ENCODE results near the gene SLC9A3.
A peak's percentile ranks its signal among the peaks of the same experiment; 100 is the strongest.

Gene SLC9A3

DNA sequence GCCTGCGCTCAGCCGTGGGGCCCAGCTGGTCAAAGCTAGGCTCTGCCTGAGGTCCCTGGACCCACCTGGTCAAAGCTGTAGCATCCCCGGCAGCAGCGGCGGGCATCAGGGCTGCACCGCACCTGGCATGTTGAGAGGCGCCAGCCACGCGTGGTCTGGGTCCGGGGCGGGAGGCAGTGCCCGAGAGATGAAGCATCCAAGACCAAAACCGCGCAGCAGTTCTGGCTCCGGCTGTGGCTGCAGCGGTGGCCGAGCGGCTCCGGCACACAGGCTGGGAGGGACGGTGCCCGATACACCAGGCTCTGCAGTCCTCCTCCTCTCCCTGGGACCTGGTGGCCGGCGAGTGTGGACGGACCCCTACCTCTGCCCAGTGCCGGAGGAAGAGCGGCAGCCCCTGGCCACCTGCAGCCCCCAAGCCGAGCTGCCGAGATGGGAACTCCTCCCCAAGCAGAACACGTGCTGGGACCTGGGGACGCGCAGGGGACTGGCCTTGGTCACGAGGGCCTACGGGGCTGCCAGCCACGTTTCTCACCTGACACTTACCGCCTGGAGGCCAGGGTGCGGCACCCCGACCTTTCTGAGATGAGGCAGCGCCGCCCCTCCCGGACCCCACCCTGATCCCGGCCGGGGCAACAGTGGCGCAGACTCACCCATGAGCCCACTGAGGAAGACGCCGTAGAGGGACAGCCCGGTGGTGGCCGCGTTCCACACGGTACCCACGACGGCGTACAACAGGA is 33.0 kb downstream of the SLC9A3 start:
- peak overlapping the region; percentile 87 for H3K18ac ChIP-seq (ENCODE audit: low read length)
- H3K4me1 ChIP-seq (ENCODE audit: control insufficient read depth in 2 of 2, insufficient read depth in 1 of 2, low read depth in 1 of 2, low read length in 2 of 2): peaks cover 0 to 2% of the 10 kb centered on the region in 2 donors
- H2AK5ac ChIP-seq (ENCODE audit: low read depth, low read length): peak overlapping the region; percentile 88
- no peak overlapping the region for H4K91ac ChIP-seq (ENCODE audit: low read depth, low read length, poor library complexity)
- H3K14ac ChIP-seq (ENCODE audit: low read length): peak overlapping the region; percentile 71
- H3K27ac ChIP-seq (replicated peaks; ENCODE audit: low read length): no peak overlapping the region
- no peaks in the 10 kb centered on the region for H3K36me3 ChIP-seq (replicated peaks in 1 of 2; ENCODE audit: control insufficient read depth in 2 of 2, insufficient read depth in 2 of 2, low read length in 2 of 2)
- peak overlapping the region; percentile 75 for H2BK5ac ChIP-seq (ENCODE audit: low read length)
- peaks cover 31 to 48% (median 45%) of the 10 kb centered on the region in 3 experiments for H3K27me3 ChIP-seq (ENCODE audit: control insufficient read depth in 3 of 3, insufficient read depth in 3 of 3, low read depth in 1 of 3, low read length in 3 of 3)
- no peak overlapping the region for H3K4ac ChIP-seq (ENCODE audit: low read length)
- H2BK15ac ChIP-seq (ENCODE audit: low read length): peak overlapping the region; percentile 92
- DNase-seq (ENCODE audit: low spot score): no peak
- H3K4me3 ChIP-seq (ENCODE audit: low read length in 2 of 2): no peak overlapping the region
- H3K9ac ChIP-seq (ENCODE audit: low read depth, low read length, poor library complexity): peak overlapping the region; percentile 21
- H3K23ac ChIP-seq (ENCODE audit: low read depth, low read length, poor library complexity): peak overlapping the region; percentile 96
- H2BK12ac ChIP-seq (ENCODE audit: low read length): peak overlapping the region; percentile 84
- peak overlapping the region; percentile 43 for H4K8ac ChIP-seq (ENCODE audit: low read depth, low read length)
- peaks cover 2% of the 10 kb centered on the region for H3K79me1 ChIP-seq (ENCODE audit: low read depth, low read length)
- H2AFZ ChIP-seq (ENCODE audit: low read length): no peak overlapping the region
- no CpG with 5 or more reads among the region's 52 CpGs for WGBS, 2 donors (ENCODE audit: extremely low coverage in 2 of 2, insufficient read length in 2 of 2, insufficient replicate concordance in 1 of 2)
- H3K9me3 ChIP-seq (replicated peaks in 1 of 2; ENCODE audit: control insufficient read depth in 2 of 2, insufficient read depth in 1 of 2, low read depth in 1 of 2, low read length in 2 of 2): no peaks in the 10 kb centered on the region
- no peak overlapping the region for H2BK120ac ChIP-seq (ENCODE audit: low read depth, low read length)
- H3K4me2 ChIP-seq (ENCODE audit: insufficient read depth, low read length, poor library complexity, severe bottlenecking): no peak overlapping the region

DNA sequence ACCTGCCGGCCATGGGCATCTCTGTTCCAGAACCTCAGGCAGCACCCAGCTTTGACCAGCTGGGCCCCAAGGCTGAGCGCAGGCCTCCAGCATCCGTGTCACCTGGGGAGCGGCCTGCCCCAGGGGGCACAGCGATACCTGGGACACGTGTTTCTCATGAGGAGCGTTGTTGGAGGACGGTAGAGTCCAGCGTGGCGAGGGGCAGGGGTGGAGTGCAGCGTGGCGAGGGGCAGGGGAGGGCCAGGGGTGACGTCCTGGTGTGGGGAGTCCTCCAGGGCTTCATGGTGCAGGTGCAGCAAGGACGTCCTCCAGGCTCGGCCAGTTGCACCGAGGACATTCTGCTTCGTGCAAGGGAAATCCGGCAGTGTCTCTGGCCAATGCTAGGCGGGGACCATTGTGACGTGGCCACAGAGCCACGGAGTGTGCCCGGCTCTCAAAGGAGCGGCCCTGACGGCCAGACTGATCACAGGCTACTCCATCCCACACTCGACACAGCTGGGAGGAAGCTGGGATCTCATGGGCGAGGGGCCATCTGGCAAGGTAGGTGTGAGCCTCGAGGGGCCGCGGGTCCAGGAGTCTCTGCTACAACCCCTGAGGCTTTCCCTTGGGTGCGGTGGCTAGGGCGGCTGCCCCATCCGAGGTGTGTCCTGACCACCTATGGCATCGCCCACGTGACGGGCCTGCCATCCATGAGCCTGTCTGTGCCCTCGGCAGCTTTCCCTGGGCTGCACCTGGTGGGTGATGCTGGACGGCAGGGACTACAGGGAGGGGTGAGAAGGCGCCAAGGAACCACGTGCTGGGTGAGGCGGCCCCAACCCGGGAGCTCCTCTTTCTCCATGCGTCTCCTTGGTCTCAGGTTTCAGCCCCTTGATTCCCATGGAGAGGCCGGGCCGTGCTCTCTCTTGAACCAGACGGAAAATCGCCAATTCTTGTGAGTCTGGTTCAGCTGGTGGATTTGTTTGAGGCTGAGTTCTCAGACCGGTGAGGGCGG is 33.8 kb downstream of the SLC9A3 start:
- Histone ChIP-seq H3K14ac (ENCODE audit: low read length) (peak overlapping the region; percentile 2), H3K4me2 (ENCODE audit: insufficient read depth, low read length, poor library complexity, severe bottlenecking) (no peak overlapping the region), H3K4me1 (ENCODE audit: control insufficient read depth in 2 of 2, insufficient read depth in 1 of 2, low read depth in 1 of 2, low read length in 2 of 2) (peaks cover 0 to 2% of the 10 kb centered on the region in 2 donors), H3K36me3 (replicated peaks in 1 of 2; ENCODE audit: control insufficient read depth in 2 of 2, insufficient read depth in 2 of 2, low read length in 2 of 2) (no peaks in the 10 kb centered on the region), H3K9me3 (replicated peaks in 1 of 2; ENCODE audit: control insufficient read depth in 2 of 2, insufficient read depth in 1 of 2, low read depth in 1 of 2, low read length in 2 of 2) (no peaks in the 10 kb centered on the region), H4K91ac (ENCODE audit: low read depth, low read length, poor library complexity) (peak overlapping the region; percentile 46), H3K23ac (ENCODE audit: low read depth, low read length, poor library complexity) (peak overlapping the region; percentile 96), H2AK5ac (ENCODE audit: low read depth, low read length) (peak overlapping the region; percentile 88), H2BK15ac (ENCODE audit: low read length) (peak overlapping the region; percentile 92), H3K18ac (ENCODE audit: low read length) (peak overlapping the region; percentile 87), H2AFZ (ENCODE audit: low read length) (no peak overlapping the region), H2BK120ac (ENCODE audit: low read depth, low read length) (no peak overlapping the region), H3K27ac (replicated peaks; ENCODE audit: low read length) (no peak overlapping the region), H3K9ac (ENCODE audit: low read depth, low read length, poor library complexity) (no peak overlapping the region), H2BK5ac (ENCODE audit: low read length) (peak overlapping the region; percentile 75), H2BK12ac (ENCODE audit: low read length) (peak overlapping the region; percentile 84), H3K79me1 (ENCODE audit: low read depth, low read length) (peaks cover 2% of the 10 kb centered on the region), H3K27me3 (ENCODE audit: control insufficient read depth in 3 of 3, insufficient read depth in 3 of 3, low read depth in 1 of 3, low read length in 3 of 3) (peaks cover 26 to 42% (median 40%) of the 10 kb centered on the region in 3 experiments), H3K4ac (ENCODE audit: low read length) (no peak overlapping the region), H3K4me3 (ENCODE audit: low read length in 2 of 2) (no peak overlapping the region), H4K8ac (ENCODE audit: low read depth, low read length) (no peak overlapping the region)
- no peak for DNase-seq (ENCODE audit: low spot score)
- WGBS, 2 donors (ENCODE audit: extremely low coverage in 2 of 2, insufficient read length in 2 of 2, insufficient replicate concordance in 1 of 2): no CpG with 5 or more reads among the region's 48 CpGs

DNA sequence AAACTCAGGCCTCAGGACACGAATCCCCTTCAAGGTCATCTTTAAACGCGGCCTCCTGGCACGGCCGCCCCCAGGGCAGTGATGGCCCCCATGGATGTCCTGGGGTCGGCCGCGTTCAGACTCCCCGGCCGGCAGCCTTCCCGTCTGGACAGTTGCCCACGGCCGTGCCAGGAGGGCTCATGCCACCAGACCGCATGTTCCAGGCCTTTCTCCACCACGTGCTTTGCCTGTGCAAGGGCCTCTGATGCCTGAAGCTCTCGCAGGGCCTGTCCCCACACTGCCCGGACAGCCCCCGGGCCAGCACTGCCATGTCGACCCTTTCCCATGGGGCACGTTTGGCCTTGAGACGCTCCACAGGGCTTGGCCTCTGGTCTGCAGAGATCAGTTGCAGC is 34.6 kb downstream of the SLC9A3 start:
- H3K18ac ChIP-seq (ENCODE audit: low read length): peak overlapping the region; percentile 64
- peak overlapping the region; percentile 75 for H2BK5ac ChIP-seq (ENCODE audit: low read length)
- no peak overlapping the region for H4K8ac ChIP-seq (ENCODE audit: low read depth, low read length)
- no peak overlapping the region for H2BK12ac ChIP-seq (ENCODE audit: low read length)
- H3K4me2 ChIP-seq (ENCODE audit: insufficient read depth, low read length, poor library complexity, severe bottlenecking): no peak overlapping the region
- WGBS, 2 donors (ENCODE audit: extremely low coverage in 2 of 2, insufficient read length in 2 of 2, insufficient replicate concordance in 1 of 2): no CpG with 5 or more reads among the region's 21 CpGs
- peak overlapping the region; percentile 49 for H2BK15ac ChIP-seq (ENCODE audit: low read length)
- no peak overlapping the region for H3K9ac ChIP-seq (ENCODE audit: low read depth, low read length, poor library complexity)
- no peak overlapping the region for H2BK120ac ChIP-seq (ENCODE audit: low read depth, low read length)
- peaks cover 0 to 2% of the 10 kb centered on the region in 2 donors for H3K4me1 ChIP-seq (ENCODE audit: control insufficient read depth in 2 of 2, insufficient read depth in 1 of 2, low read depth in 1 of 2, low read length in 2 of 2)
- peaks cover 21 to 43% (median 37%) of the 10 kb centered on the region in 3 experiments for H3K27me3 ChIP-seq (ENCODE audit: control insufficient read depth in 3 of 3, insufficient read depth in 3 of 3, low read depth in 1 of 3, low read length in 3 of 3)
- no peak overlapping the region for H3K4ac ChIP-seq (ENCODE audit: low read length)
- no peak overlapping the region for H3K23ac ChIP-seq (ENCODE audit: low read depth, low read length, poor library complexity)
- H4K91ac ChIP-seq (ENCODE audit: low read depth, low read length, poor library complexity): peak overlapping the region; percentile 46
- peaks cover 2% of the 10 kb centered on the region for H3K79me1 ChIP-seq (ENCODE audit: low read depth, low read length)
- H3K14ac ChIP-seq (ENCODE audit: low read length): peak overlapping the region; percentile 27
- peak overlapping the region; percentile 34 for H2AK5ac ChIP-seq (ENCODE audit: low read depth, low read length)
- H3K9me3 ChIP-seq (replicated peaks in 1 of 2; ENCODE audit: control insufficient read depth in 2 of 2, insufficient read depth in 1 of 2, low read depth in 1 of 2, low read length in 2 of 2): no peaks in the 10 kb centered on the region
- no peak overlapping the region for H2AFZ ChIP-seq (ENCODE audit: low read length)
- no peaks in the 10 kb centered on the region for H3K36me3 ChIP-seq (replicated peaks in 1 of 2; ENCODE audit: control insufficient read depth in 2 of 2, insufficient read depth in 2 of 2, low read length in 2 of 2)
- no peak overlapping the region for H3K4me3 ChIP-seq (ENCODE audit: low read length in 2 of 2)
- H3K27ac ChIP-seq (replicated peaks; ENCODE audit: low read length): no peak overlapping the region
- DNase-seq (ENCODE audit: low spot score): no peak

Measured in neuronal stem cell (in vitro differentiated cells).